ENCODE data around the gene RBM19.

RBM19 gene

GRCh38 chr12:113950873-113951272 is 15.3 kb downstream of the RBM19 start:
- peaks cover 2% of the 10 kb centered on the region for H3K36me3 Mint-ChIP-seq
- H3K27ac Mint-ChIP-seq, result no peak overlapping the region
- no peak overlapping the region for H3K4me3 Mint-ChIP-seq
- H3K9me3 Mint-ChIP-seq (ENCODE audit: low read depth), result no peaks in the 10 kb centered on the region
- no peaks in the 10 kb centered on the region for H3K27me3 Mint-ChIP-seq
- no peaks in the 10 kb centered on the region for H3K4me1 Mint-ChIP-seq (ENCODE audit: low read depth)

GRCh38 chr12:113949321-113950305 is 16.5 kb downstream of the RBM19 start:
- Mint-ChIP-seq H3K36me3 (peaks cover 5% of the 10 kb centered on the region), H3K27ac (peak overlapping the region; percentile 29), H3K4me1 (ENCODE audit: low read depth) (no peaks in the 10 kb centered on the region), H3K9me3 (ENCODE audit: low read depth) (no peaks in the 10 kb centered on the region), H3K27me3 (no peaks in the 10 kb centered on the region), H3K4me3 (no peak overlapping the region)

DNA sequence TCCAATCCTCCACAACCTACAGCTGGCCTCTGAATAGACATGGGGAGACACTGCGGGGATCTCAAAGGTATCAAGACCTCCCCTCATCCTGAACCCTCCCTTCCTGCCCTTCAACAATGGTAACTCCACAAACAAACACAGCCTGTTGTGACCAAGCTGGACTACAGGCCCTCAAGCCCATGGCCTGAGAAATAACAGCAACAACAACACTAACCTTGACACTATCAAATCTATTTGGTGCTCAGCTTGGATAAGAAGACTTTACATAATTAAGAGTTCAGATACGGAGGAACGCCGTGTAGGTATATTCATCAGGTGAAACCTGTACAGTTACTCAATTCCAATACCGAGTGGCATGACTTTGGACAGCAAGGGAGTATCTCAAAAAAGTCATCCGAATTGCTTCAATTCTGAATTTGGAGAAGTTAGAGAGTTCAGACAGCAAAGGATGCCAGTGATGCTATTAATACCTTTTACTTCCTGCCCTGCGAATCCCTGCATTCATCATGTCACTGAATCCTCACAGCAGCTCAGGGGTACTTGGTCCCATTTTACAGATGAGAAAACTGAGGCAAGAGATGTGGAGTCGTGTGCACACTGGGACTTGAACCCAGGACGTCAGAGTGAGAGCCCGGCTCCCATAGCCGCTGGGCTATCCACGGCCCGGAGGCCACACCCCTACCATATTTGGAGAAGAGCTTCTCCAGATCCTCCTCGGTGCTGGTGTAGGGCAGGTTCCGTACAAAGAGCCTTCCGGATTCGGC is 17.8 kb downstream of the RBM19 start:
- H3K27ac Mint-ChIP-seq, result no peak overlapping the region
- H3K36me3 Mint-ChIP-seq, result peaks cover 5% of the 10 kb centered on the region
- H3K4me3 Mint-ChIP-seq, result no peak overlapping the region
- H3K27me3 Mint-ChIP-seq, result no peaks in the 10 kb centered on the region
- no peaks in the 10 kb centered on the region for H3K9me3 Mint-ChIP-seq (ENCODE audit: low read depth)
- H3K4me1 Mint-ChIP-seq (ENCODE audit: low read depth), result no peaks in the 10 kb centered on the region

DNA sequence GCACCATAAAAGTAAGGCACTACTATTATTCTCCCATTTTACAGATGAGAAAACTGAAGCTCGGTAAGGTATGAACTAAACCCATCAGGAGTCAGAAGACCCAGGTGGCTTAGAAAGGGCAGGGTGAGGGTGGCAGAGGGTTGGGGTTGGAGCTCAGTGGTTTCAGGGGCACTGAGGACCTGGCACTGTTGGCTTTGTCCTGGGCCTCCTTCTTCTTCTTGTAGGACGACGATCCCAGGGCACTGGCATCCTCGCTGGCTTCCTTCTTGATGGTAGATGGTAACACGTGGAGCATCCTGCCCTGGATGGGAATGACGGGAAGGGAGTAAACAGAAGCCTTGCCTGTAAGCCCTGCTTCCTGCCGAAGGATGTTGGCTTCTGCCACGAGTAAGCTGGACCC is 19.9 kb downstream of the RBM19 start:
- H3K4me1 Mint-ChIP-seq (ENCODE audit: low read depth), result no peaks in the 10 kb centered on the region
- H3K27ac Mint-ChIP-seq, result no peak overlapping the region
- no peaks in the 10 kb centered on the region for H3K9me3 Mint-ChIP-seq (ENCODE audit: low read depth)
- H3K4me3 Mint-ChIP-seq, result no peak overlapping the region
- peaks cover 12% of the 10 kb centered on the region for H3K36me3 Mint-ChIP-seq
- no peaks in the 10 kb centered on the region for H3K27me3 Mint-ChIP-seq

DNA sequence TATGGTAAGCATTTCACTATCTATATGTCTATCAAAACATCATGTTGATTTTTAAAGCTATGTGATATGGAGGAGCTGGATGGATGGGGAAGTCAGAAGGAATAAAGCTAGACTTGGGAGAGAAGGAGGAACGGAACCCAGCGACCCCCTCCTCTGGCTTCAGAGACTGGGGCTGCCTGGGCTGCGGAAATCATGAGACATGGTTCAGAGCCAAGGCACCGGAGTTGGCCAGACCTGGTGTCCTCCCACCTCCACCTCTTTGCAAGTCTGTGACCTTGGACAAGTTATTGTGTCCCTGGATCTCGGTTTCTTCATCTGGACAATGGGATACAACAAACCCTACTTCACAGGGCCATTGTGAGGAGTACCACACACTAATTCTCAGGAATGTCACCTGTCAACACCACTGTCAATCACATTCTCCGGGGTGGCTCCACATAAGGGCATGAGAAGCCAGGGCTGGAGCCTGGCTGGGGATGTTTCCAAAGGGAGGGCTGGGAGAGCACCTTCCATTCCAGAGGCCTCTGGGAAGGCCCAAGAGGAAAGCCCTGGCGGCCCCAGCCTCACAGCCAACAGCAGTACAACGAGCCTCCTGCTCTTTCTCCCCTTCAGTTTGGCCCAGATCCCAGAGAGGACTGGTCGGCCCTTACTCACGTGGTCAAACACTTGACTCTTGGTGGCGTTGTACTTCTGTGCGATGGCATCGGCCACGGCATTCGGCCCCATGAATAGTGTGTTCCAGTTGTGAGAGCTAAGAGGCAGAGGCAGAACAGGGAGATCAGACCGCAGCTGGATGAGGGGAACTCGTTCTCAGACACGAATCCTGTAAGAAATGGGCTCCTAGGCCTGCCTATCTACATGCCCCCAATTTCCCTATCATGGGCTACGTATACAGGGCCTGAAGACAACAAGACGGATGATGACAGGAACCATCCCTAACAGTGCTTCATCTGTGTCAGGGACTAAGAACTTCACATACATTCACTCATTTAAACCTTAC is 20.7 kb downstream of the RBM19 start:
- no peaks in the 10 kb centered on the region for H3K9me3 Mint-ChIP-seq (ENCODE audit: low read depth)
- no peaks in the 10 kb centered on the region for H3K27me3 Mint-ChIP-seq
- no peak overlapping the region for H3K27ac Mint-ChIP-seq
- H3K4me3 Mint-ChIP-seq, result no peak overlapping the region
- H3K36me3 Mint-ChIP-seq, result peaks cover 17% of the 10 kb centered on the region
- H3K4me1 Mint-ChIP-seq (ENCODE audit: low read depth), result no peaks in the 10 kb centered on the region

DNA sequence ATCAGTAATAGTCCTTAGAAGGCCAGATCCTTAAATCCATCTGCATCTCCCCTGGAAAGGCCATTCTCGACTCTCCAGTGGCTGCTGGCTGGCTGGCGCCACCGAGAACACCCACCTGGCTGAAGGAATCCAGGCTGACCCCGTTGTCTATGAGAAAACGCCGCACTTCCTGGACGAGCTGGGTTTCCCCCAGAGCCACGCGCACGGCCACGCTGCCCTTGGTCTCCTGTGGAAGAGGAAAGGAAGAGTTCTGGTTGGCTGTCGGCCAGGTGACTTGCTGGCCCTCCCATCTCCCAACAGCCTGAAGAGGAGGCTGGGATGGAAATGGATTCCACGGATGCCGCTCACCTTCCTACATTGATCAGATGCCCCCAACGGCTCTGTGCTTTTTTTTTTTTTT is 23.9 kb downstream of the RBM19 start:
- Mint-ChIP-seq H3K27me3 (no peaks in the 10 kb centered on the region), H3K9me3 (ENCODE audit: low read depth) (no peaks in the 10 kb centered on the region), H3K4me3 (no peak overlapping the region), H3K27ac (no peak overlapping the region), H3K4me1 (ENCODE audit: low read depth) (no peaks in the 10 kb centered on the region), H3K36me3 (peaks cover 20% of the 10 kb centered on the region)

DNA sequence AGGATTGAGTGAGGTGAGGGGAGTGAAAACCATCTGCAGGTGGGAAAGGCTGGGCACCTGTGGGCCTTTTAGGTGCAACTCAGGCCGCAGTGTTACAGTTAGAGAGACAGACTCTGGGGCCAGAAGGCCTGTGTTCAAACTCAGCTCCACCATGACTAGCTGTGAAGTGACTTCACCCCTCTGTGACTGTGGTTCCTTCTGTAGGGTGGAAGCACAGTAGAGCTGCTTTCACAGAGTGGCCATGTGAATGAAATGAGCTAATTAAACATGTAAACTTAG is 25.0 kb downstream of the RBM19 start:
- H3K9me3 Mint-ChIP-seq (ENCODE audit: low read depth), result no peaks in the 10 kb centered on the region
- no peaks in the 10 kb centered on the region for H3K4me1 Mint-ChIP-seq (ENCODE audit: low read depth)
- H3K4me3 Mint-ChIP-seq, result no peak overlapping the region
- no peaks in the 10 kb centered on the region for H3K27me3 Mint-ChIP-seq
- H3K36me3 Mint-ChIP-seq, result peaks cover 20% of the 10 kb centered on the region
- no peak overlapping the region for H3K27ac Mint-ChIP-seq

DNA sequence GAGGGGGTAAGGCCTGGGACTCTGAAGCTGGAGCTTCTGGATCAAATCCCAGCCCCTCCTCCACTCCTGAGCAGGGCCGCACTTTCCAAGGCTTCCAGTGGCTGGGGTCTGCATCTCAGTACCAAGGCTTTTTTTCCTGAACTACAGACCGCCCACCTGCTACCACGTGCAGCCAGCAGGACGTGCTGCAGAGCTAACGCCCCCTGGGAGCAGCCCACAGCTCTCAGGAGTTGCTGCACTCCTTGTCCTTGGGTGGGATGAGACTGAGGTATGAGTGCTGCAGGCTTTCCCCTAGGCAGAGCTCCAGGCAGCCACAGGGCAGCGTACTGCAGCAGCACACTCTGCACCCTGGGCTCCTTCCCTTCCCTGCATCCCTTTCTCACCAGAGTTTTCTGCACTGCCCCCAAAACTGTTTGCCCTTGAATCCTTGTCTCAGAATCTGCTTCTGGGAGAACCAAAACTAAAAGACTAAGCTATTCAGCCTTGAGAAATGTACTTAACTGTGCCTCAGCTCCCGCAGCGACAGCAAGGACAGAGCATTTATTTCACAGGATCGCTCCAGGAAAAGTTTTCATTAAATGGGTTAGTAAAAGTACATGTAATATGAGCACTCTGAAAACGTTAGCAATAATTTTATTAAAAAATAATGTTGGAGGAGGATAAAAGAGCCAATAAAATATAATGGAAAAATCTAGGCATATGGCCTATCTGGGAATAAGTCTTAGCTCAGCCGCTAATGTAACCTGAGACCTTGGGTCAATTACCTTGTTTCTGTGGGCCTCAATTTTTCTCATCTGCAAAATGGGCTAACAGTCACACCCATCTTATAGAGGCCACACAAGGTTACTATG is 25.5 kb downstream of the RBM19 start:
- Mint-ChIP-seq H3K27ac (no peak overlapping the region), H3K9me3 (ENCODE audit: low read depth) (no peaks in the 10 kb centered on the region), H3K27me3 (no peaks in the 10 kb centered on the region), H3K4me1 (ENCODE audit: low read depth) (no peaks in the 10 kb centered on the region), H3K4me3 (no peak overlapping the region), H3K36me3 (peaks cover 20% of the 10 kb centered on the region)

- no peaks in the 10 kb centered on the region for H3K27me3 Mint-ChIP-seq
- H3K27ac Mint-ChIP-seq, result no peak overlapping the region
- no peaks in the 10 kb centered on the region for H3K4me1 Mint-ChIP-seq (ENCODE audit: low read depth)
- no peak overlapping the region for H3K4me3 Mint-ChIP-seq
- H3K9me3 Mint-ChIP-seq (ENCODE audit: low read depth), result no peaks in the 10 kb centered on the region
- peaks cover 19% of the 10 kb centered on the region for H3K36me3 Mint-ChIP-seq
Observed at GRCh38 chr12:113939867-113940266, 26.3 kb downstream of the RBM19 start.

GRCh38 chr12:113938471-113938870 is 27.7 kb downstream of the RBM19 start:
- Mint-ChIP-seq H3K4me3 (no peak overlapping the region), H3K27ac (no peak overlapping the region), H3K4me1 (ENCODE audit: low read depth) (no peaks in the 10 kb centered on the region), H3K36me3 (peaks cover 20% of the 10 kb centered on the region), H3K27me3 (no peaks in the 10 kb centered on the region), H3K9me3 (ENCODE audit: low read depth) (no peaks in the 10 kb centered on the region)

DNA sequence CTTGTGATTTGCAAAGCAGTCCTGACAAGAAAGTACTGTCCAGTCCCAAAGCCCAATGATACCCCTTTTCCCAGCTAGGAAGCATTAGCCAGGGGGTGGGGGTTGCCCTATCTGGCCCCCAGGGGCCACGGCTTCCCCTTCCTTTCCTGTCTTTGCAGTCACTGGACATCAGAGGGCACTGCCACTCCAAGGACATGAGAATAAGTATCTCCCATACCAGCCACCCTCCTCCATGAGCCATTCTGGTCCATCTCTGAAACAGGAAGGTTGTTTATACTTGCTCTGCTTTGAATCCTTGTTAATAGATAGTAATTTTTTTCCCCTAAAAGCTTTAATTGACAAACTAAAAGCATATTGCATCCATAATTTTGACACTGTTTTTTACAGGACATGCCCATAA is 29.7 kb downstream of the RBM19 start:
- peaks cover 16% of the 10 kb centered on the region for H3K36me3 Mint-ChIP-seq
- no peak overlapping the region for H3K4me3 Mint-ChIP-seq
- H3K9me3 Mint-ChIP-seq (ENCODE audit: low read depth), result no peaks in the 10 kb centered on the region
- no peak overlapping the region for H3K27ac Mint-ChIP-seq
- H3K4me1 Mint-ChIP-seq (ENCODE audit: low read depth), result no peaks in the 10 kb centered on the region
- H3K27me3 Mint-ChIP-seq, result no peaks in the 10 kb centered on the region

DNA sequence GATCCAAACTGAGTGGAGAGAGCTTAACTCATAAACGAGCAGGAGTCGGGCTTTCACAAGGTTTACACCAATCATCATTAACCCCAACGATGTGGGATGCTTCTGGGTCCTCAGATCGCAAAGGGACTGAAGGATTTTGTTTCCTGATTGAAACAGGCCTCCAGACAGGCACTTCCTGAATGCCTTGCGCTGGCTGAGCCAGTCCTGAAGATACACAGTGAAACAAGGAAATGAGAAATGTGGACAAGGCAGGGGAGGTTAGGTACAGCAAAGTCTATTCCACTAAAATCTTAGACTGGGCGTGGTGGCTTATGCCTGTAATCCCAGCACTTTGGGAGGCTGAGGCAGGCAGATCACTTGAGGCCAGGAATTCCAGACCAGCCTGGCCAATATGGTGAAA is 30.7 kb downstream of the RBM19 start:
- no peak overlapping the region for H3K4me3 Mint-ChIP-seq
- H3K9me3 Mint-ChIP-seq (ENCODE audit: low read depth), result no peaks in the 10 kb centered on the region
- H3K27ac Mint-ChIP-seq, result no peak overlapping the region
- H3K27me3 Mint-ChIP-seq, result no peaks in the 10 kb centered on the region
- peaks cover 14% of the 10 kb centered on the region for H3K36me3 Mint-ChIP-seq
- peaks cover 4% of the 10 kb centered on the region for H3K4me1 Mint-ChIP-seq (ENCODE audit: low read depth)

GRCh38 chr12:113934946-113935345 is 31.2 kb downstream of the RBM19 start:
- Mint-ChIP-seq H3K27me3 (no peaks in the 10 kb centered on the region), H3K4me1 (ENCODE audit: low read depth) (peaks cover 7% of the 10 kb centered on the region)

More at GRCh38 chr12:113934946-113935345, 31.2 kb downstream of the RBM19 start:
- Mint-ChIP-seq H3K27ac (no peak overlapping the region), H3K4me3 (no peak overlapping the region), H3K36me3 (peaks cover 14% of the 10 kb centered on the region), H3K9me3 (ENCODE audit: low read depth) (no peaks in the 10 kb centered on the region)
